ENCODE measurements around the gene MUC4. TPM values are rescaled to one million over a fixed set of nuclear protein-coding genes. Genes with fewer than 3 reads are reported as not detected.
"Not testable (repeated sequence)": the region's sequence is repeated elsewhere in the genome, so short reads cannot be mapped to it uniquely, and the experiment has no call there.

MUC4 gene
- total RNA-seq, 2 donors from 2014 or later = not detected

DNA sequence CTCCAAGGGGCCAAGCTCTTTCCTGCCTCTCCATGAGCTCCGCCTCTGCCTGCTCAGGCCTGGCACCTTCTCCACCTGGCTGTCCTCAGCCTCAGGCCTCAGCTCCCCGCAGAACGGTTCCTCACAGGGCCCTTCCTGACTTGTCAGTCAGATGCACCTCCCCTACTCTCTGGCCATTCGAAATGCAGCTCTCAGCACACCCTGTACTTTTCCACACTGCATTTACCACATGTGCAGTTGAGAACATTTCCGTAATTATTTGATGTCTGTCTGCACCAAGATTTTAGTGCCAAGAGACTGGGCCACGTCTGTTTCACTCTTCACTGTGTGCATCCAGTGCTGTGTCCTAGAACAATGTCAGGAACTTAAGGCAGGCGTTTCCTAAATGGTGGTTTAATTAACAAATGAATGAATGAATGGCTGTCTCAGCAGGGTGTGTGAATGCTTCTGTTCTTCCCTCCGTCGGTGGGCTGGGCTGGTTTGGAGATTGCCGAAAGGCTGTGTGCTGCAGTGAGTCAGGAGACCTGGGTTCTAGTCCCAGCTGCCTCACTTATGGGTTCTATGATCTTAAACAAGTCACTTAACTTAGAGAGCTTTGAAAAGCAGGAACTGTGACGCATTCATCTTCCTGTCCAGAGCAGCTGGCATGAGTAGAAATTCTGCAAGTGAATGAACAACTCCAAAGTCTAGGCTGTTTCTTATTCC is 5.4 kb downstream of the MUC4 start:
- Histone ChIP-seq H3K27ac (no peak overlapping the region), H3K4me1 (peaks cover 12% of the 10 kb centered on the region), H3K9me3 (no peaks in the 10 kb centered on the region), H3K27me3 (no peaks in the 10 kb centered on the region), H3K36me3 (replicated peaks in 1 of 2; ENCODE audit: insufficient read depth in 1 of 2, low read depth in 2 of 2) (no peaks in the 10 kb centered on the region), H3K4me3 (no peak overlapping the region)
- 66 to 67% methylated on average over 11 of the region's 11 CpGs for WGBS, 2 donors
- TF ChIP-seq, protein P1, sequence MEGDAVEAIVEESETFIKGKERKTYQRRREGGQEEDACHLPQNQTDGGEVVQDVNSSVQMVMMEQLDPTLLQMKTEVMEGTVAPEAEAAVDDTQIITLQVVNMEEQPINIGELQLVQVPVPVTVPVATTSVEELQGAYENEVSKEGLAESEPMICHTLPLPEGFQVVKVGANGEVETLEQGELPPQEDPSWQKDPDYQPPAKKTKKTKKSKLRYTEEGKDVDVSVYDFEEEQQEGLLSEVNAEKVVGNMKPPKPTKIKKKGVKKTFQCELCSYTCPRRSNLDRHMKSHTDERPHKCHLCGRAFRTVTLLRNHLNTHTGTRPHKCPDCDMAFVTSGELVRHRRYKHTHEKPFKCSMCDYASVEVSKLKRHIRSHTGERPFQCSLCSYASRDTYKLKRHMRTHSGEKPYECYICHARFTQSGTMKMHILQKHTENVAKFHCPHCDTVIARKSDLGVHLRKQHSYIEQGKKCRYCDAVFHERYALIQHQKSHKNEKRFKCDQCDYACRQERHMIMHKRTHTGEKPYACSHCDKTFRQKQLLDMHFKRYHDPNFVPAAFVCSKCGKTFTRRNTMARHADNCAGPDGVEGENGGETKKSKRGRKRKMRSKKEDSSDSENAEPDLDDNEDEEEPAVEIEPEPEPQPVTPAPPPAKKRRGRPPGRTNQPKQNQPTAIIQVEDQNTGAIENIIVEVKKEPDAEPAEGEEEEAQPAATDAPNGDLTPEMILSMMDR (IDR thresholded peaks at IDR 0.05) = no peak
- no peak for TF ChIP-seq POLR2A (IDR thresholded peaks at IDR 0.05)
- no peak for ATAC-seq
- intact Hi-C loops (cut with DNase I) = no loop called here
- DNase-seq = no peak

DNA sequence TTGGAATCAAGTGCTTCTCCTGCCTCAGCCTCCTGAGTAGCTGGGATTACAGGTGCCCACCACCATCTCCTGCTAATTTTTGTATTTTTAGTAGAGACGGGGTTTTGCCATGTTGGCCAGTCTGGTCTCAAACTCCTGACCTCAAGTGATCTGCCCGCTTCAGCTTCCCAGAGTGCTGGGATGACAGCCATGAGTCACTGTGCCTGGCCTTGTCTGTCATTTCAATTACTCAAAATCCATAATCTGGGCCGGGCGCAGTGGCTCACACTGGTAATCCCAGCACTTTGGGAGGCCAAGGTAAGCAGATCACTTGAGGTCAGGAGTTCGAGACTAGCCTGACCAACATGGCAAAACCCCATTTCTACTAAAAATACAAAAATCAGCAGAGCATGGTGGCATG is 6.1 kb downstream of the MUC4 start:
- ATAC-seq; H3K27me3 ChIP-seq; intact Hi-C loops (cut with DNase I); H3K9me3 ChIP-seq; H3K4me3 ChIP-seq; DNase-seq; H3K36me3 ChIP-seq (replicated peaks in 1 of 2; ENCODE audit: insufficient read depth in 1 of 2, low read depth in 2 of 2); H3K27ac ChIP-seq: not testable (repeated sequence)
- peaks cover 12% of the 10 kb centered on the region for H3K4me1 ChIP-seq
- WGBS, 2 donors = 83 to 87% methylated on average over 4 to 5 of the region's 5 CpGs

DNA sequence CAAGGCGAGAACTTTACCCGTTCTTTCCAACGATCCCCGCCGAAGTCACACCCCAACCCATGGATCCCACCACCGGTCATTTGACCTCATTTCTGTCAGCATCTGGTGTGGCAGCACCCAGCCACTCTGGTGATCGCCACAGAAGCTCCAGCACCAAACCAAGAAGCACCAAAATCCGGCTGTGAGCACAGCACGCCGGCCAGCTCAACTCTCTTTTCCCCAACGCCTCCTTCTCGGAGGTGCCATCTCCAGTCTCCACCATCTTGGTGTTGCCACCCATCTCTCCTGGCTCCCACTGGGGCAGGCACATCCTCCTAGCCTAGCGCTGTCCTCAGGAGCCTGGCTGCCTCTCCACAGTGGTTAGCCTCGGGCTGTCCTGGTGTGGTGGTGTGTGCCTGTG is 6.5 kb downstream of the MUC4 start:
- no peaks in the 10 kb centered on the region for H3K9me3 ChIP-seq
- H3K4me1 ChIP-seq = peaks cover 12% of the 10 kb centered on the region
- H3K4me3 ChIP-seq = no peak overlapping the region
- ATAC-seq (no peak), DNase-seq (no peak)
- peak overlapping the region in 2 of 4 donors; percentile 73 to 77 for H3K27ac ChIP-seq
- no peak for TF ChIP-seq POLR2A (IDR thresholded peaks at IDR 0.05)
- TF ChIP-seq, protein P1 (IDR thresholded peaks at IDR 0.05) = no peak
- 92 to 96% methylated on average over 14 of the region's 14 CpGs for WGBS, 2 donors
- no peaks in the 10 kb centered on the region for H3K27me3 ChIP-seq
- H3K36me3 ChIP-seq (replicated peaks in 1 of 2; ENCODE audit: insufficient read depth in 1 of 2, low read depth in 2 of 2) = no peaks in the 10 kb centered on the region
- intact Hi-C loops (cut with DNase I) = no loop called here

DNA sequence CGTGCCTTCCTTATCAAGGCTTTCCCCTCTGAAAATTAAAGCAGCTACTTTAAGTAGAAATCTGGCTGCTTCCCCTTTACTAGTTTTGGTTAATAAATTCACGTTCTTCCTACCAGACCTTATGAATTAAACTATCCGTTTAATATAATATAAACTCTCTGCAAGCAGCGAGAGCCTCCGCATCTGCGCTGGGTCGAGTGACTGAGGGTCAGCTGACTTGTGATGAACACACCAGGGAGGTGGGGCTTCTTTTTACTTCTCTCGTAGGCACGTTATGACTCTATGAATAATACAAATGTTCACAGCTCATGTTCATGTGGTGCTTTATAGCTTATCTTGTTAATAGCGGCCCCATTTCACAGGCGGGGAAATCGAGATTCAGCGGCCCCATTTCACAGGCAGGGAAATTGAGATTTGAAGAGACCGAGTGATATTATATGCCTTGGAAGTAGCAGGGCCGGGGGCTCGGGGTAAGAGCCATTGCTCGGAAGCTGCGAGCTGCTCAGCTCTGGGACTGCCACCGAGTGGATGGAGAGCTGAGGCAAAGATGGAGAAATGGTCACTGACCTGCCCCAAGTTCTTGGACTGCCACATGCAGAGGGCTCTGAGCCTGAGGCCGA is 8.3 kb downstream of the MUC4 start:
- TF ChIP-seq, protein P1 (IDR thresholded peaks at IDR 0.05) = no peak
- TF ChIP-seq POLR2A (IDR thresholded peaks at IDR 0.05) = no peak
- WGBS, 2 donors = 79 to 83% methylated on average over 18 to 20 of the region's 20 CpGs
- H3K9me3 ChIP-seq = no peaks in the 10 kb centered on the region
- H3K27ac ChIP-seq = peak overlapping the region in 2 of 4 donors; percentile 60 to 77
- H3K27me3 ChIP-seq = no peaks in the 10 kb centered on the region
- no peak for ATAC-seq
- peak in 2 of 4 donors; percentile 17 to 29 for DNase-seq
- H3K36me3 ChIP-seq (replicated peaks in 1 of 2; ENCODE audit: insufficient read depth in 1 of 2, low read depth in 2 of 2) = no peaks in the 10 kb centered on the region
- peaks cover 12% of the 10 kb centered on the region for H3K4me1 ChIP-seq
- H3K4me3 ChIP-seq = no peak overlapping the region
- intact Hi-C loops (cut with DNase I) = no loop called here

DNA sequence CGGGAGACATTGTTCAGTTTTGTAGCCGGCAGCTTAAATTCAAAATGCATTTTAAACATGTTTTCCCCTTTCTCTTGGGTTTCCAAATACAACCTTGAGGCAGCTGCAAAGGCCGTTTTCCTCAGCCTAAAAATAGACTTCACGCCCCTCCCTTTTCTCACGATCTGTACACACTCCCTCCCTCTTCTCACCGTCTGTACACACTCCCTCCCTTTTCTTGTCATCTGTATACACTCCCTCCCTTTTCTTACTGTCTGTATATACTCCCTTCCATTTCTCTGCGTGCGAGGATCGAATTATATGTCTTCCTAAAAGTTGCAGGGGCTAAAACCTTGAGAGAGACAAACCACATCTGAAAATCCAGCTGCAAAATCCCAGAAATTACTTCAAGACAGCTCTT is 8.9 kb downstream of the MUC4 start:
- no peaks in the 10 kb centered on the region for H3K9me3 ChIP-seq
- TF ChIP-seq POLR2A (IDR thresholded peaks at IDR 0.05) = no peak
- TF ChIP-seq, protein P1 (IDR thresholded peaks at IDR 0.05) = no peak
- peaks cover 12% of the 10 kb centered on the region for H3K4me1 ChIP-seq
- H3K27me3 ChIP-seq = no peaks in the 10 kb centered on the region
- intact Hi-C loops (cut with DNase I) = no loop called here
- H3K36me3 ChIP-seq (replicated peaks in 1 of 2; ENCODE audit: insufficient read depth in 1 of 2, low read depth in 2 of 2) = no peaks in the 10 kb centered on the region
- DNase-seq (peak in 2 of 4 donors; percentile 29 to 45), ATAC-seq (no peak)
- 16 to 36% methylated on average over 9 of the region's 9 CpGs for WGBS, 2 donors
- H3K4me3 ChIP-seq = no peak overlapping the region
- H3K27ac ChIP-seq = peak overlapping the region in 2 of 4 donors; percentile 28 to 77

Measured in body of pancreas (tissue), 4 donors.